IMR-90 (cell line): ENCODE data around the gene SORBS1.

ENCODE experiments used
- BHLHE40 ChIP-seq: fragments of 150-350 bp; IDR thresholded peaks from 2 replicates; pipeline ENCODE4 v1.6.1; 2016; ENCODE audit warnings: mild to moderate bottlenecking, low read depth, low read length
- CEBPB ChIP-seq: IDR thresholded peaks from 2 replicates; pipeline ENCODE4 v1.6.1; 2012; ENCODE audit warnings: low read depth, low read length, improper control_type of control experiment
- FOS ChIP-seq: fragments of 150-350 bp; IDR thresholded peaks from 2 replicates; pipeline ENCODE4 v1.6.1; 2016; ENCODE audit warnings: low read depth, low read length
- MAFK ChIP-seq: IDR thresholded peaks from 2 replicates; pipeline ENCODE4 v1.6.1; 2012; ENCODE audit warnings: low read depth, low read length, improper control_type of control experiment
- MAZ ChIP-seq: IDR thresholded peaks from 2 replicates; pipeline ENCODE4 v1.6.1; 2012; ENCODE audit warnings: low read depth, mild to moderate bottlenecking, low read length, improper control_type of control experiment, moderate library complexity, borderline replicate concordance
- MXI1 ChIP-seq: IDR thresholded peaks from 2 replicates; pipeline ENCODE4 v1.6.1; 2012; ENCODE audit warnings: low read depth, mild to moderate bottlenecking, low read length, moderate library complexity, borderline replicate concordance
- POLR2A ChIP-seq: IDR thresholded peaks from 2 replicates; pipeline ENCODE4 v1.6.1; 2012; ENCODE audit warnings: mild to moderate bottlenecking, low read depth, low read length
- RAD21 ChIP-seq: IDR thresholded peaks from 2 replicates; pipeline ENCODE4 v1.6.1; 2012; ENCODE audit warnings: low read length, improper control_type of control experiment
- RCOR1 ChIP-seq: IDR thresholded peaks from 2 replicates; pipeline ENCODE4 v1.6.1; 2012; ENCODE audit warnings: mild to moderate bottlenecking, low read length, improper control_type of control experiment; ENCODE audit not compliant: insufficient replicate concordance
- RFX5 ChIP-seq: IDR thresholded peaks from 2 replicates; pipeline ENCODE4 v1.8.0; 2012; ENCODE audit warnings: low read depth, mild to moderate bottlenecking, low read length, moderate library complexity
- SMC3 ChIP-seq: fragments of 150-350 bp; IDR thresholded peaks from 2 replicates; pipeline ENCODE4 v1.6.1; 2016; ENCODE audit warnings: low read depth, mild to moderate bottlenecking, antibody characterized with exemption, low read length, moderate library complexity
- TF ChIP-seq, protein P1 (sequence below): conservative IDR thresholded peaks from 2 replicates; pipeline ENCODE4 v1.5.1; 2012; ENCODE audit warnings: mild to moderate bottlenecking, low read depth, low read length, improper control_type of control experiment

DNA sequence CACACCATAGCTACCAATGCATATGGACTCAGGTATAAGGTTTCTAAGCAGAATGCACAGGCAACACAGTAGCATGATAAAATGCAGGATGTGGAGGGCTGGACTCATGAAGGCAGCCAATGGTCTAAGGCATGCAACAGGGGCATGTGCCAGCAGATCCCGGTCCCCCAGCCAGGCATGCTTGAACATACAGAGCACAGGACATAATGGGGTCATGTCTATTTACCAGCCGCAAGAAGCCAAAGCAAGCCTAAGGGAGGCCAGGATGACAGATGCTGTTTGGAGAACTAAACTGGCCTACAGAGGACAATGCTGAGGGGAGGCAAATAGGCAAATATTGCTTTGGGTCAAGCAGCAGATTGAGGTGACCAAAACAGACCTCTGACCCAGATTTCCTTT is 210.3 kb downstream of the SORBS1 start:
- TF ChIP-seq, protein P1, sequence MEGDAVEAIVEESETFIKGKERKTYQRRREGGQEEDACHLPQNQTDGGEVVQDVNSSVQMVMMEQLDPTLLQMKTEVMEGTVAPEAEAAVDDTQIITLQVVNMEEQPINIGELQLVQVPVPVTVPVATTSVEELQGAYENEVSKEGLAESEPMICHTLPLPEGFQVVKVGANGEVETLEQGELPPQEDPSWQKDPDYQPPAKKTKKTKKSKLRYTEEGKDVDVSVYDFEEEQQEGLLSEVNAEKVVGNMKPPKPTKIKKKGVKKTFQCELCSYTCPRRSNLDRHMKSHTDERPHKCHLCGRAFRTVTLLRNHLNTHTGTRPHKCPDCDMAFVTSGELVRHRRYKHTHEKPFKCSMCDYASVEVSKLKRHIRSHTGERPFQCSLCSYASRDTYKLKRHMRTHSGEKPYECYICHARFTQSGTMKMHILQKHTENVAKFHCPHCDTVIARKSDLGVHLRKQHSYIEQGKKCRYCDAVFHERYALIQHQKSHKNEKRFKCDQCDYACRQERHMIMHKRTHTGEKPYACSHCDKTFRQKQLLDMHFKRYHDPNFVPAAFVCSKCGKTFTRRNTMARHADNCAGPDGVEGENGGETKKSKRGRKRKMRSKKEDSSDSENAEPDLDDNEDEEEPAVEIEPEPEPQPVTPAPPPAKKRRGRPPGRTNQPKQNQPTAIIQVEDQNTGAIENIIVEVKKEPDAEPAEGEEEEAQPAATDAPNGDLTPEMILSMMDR, result no peak
- no peak for TF ChIP-seq POLR2A
- TF ChIP-seq MAFK, result no peak
- no peak for TF ChIP-seq SMC3
- TF ChIP-seq BHLHE40, result no peak
- no peak for TF ChIP-seq RFX5
- TF ChIP-seq MAZ, result no peak
- TF ChIP-seq CEBPB, result no peak
- TF ChIP-seq FOS, result no peak
- TF ChIP-seq RAD21, result no peak
- no peak for TF ChIP-seq RCOR1
- TF ChIP-seq MXI1, result no peak
